IMR-90 (cell line): ENCODE data around the gene GSG1L. TPM values are rescaled to one million over a fixed set of nuclear protein-coding genes. Genes with fewer than 3 reads are reported as not detected.

Experiments used
- ATAC-seq: fragments of 200-7000 bp; cut with Tn5 transposase; 2 replicates; pipeline ENCODE4 v1.9.1; 2020; ENCODE audit warnings: low read depth, mild to moderate bottlenecking, moderate library complexity
- BruUV-seq: library from RNA; stranded (reverse); fragments of 400-500 nt; replicated peaks from 2 replicates; lab custom pipeline; 2021; lab: Mats Ljungman, UMichigan
- CTCF ChIA-PET: fragments of 300-600 bp; formaldehyde crosslinking; extraction: SDS; loops from one replicate; lab custom pipeline; 2021; ENCODE audit warnings: antibody characterized with exemption; lab: Yijun Ruan, JAX
- POLR2A ChIA-PET: fragments of 300-600 bp; sonication (Branson Sonifier 250); formaldehyde crosslinking; loops from one replicate; lab custom pipeline; 2022; ENCODE audit warnings: antibody characterized with exemption; ENCODE audit not compliant: unreplicated experiment; lab: Charles Lee
- DNase-seq: peaks from one replicate; pipeline ENCODE4 v3.0.0; 2013
- H2AFZ ChIP-seq: replicated peaks from 2 replicates; pipeline ENCODE3; 2013; ENCODE audit warnings: low read length, mild to moderate bottlenecking; ENCODE audit not compliant: poor library complexity
- H2AK5ac ChIP-seq: 2 replicates; pipeline ENCODE4 v1.6.1; 2013; ENCODE audit warnings: low read depth, low read length, inconsistent platforms
- H2AK9ac ChIP-seq: replicated peaks from 2 replicates; pipeline ENCODE3; 2013; ENCODE audit warnings: mild to moderate bottlenecking, low read depth, low read length, moderate library complexity; ENCODE audit not compliant: poor library complexity
- H2BK120ac ChIP-seq: 2 replicates; pipeline ENCODE4 v1.6.1; 2013; ENCODE audit warnings: low read depth, low read length, inconsistent platforms
- H2BK15ac ChIP-seq: 3 replicates; pipeline ENCODE4 v1.6.1; 2013; ENCODE audit warnings: low read depth, low read length, inconsistent platforms
- H2BK20ac ChIP-seq: 2 replicates; pipeline ENCODE4 v1.6.1; 2013; ENCODE audit warnings: low read depth, mild to moderate bottlenecking, inconsistent platforms, low read length, moderate library complexity
- H2BK5ac ChIP-seq: 2 replicates; pipeline ENCODE4 v1.6.1; 2013; ENCODE audit warnings: mild to moderate bottlenecking, low read depth, low read length, inconsistent platforms; ENCODE audit not compliant: poor library complexity, severe bottlenecking
- H3K14ac ChIP-seq: replicated peaks from 2 replicates; pipeline ENCODE4 v1.6.1; 2013; ENCODE audit warnings: low read depth, low read length, inconsistent platforms
- H3K18ac ChIP-seq: 2 replicates; pipeline ENCODE4 v1.6.1; 2013; ENCODE audit warnings: low read depth, low read length, control low read depth
- H3K23ac ChIP-seq: 2 replicates; pipeline ENCODE4 v1.6.1; 2013; ENCODE audit warnings: low read depth, low read length, inconsistent platforms
- H3K27ac ChIP-seq: 2 replicates; pipeline ENCODE4 v1.5.1; 2013; ENCODE audit warnings: mild to moderate bottlenecking, control low read depth, low read length; ENCODE audit not compliant: insufficient read depth
- H3K27me3 ChIP-seq: 2 replicates; pipeline ENCODE4 v1.6.1; 2013; ENCODE audit warnings: low read length; ENCODE audit not compliant: control insufficient read depth, insufficient read depth
- H3K36me3 ChIP-seq: 2 replicates; pipeline ENCODE4 v1.6.1; 2013; ENCODE audit warnings: low read length, mixed read lengths; ENCODE audit not compliant: control insufficient read depth, insufficient read depth
- H3K4ac ChIP-seq: 2 replicates; pipeline ENCODE4 v1.6.1; 2013; ENCODE audit warnings: low read depth, low read length, inconsistent platforms
- H3K4me1 ChIP-seq: 2 replicates; pipeline ENCODE4 v1.6.1; 2013; ENCODE audit warnings: low read length, mixed read lengths; ENCODE audit not compliant: control insufficient read depth, insufficient read depth
- H3K4me2 ChIP-seq: 2 replicates; pipeline ENCODE4 v1.6.1; 2013; ENCODE audit warnings: low read depth, mild to moderate bottlenecking, control low read depth, low read length, moderate library complexity
- H3K4me3 ChIP-seq: 2 replicates; pipeline ENCODE4 v1.5.1; 2013; ENCODE audit warnings: low read depth, mild to moderate bottlenecking, control low read depth, low read length, moderate library complexity; ENCODE audit not compliant: insufficient read depth
- H3K56ac ChIP-seq: 2 replicates; pipeline ENCODE4 v1.6.1; 2013; ENCODE audit warnings: low read length, inconsistent platforms; ENCODE audit not compliant: insufficient read depth; ENCODE audit errors: extremely low read depth
- H3K79me1 ChIP-seq, 2 experiments: 2 replicates each; pipeline ENCODE4 v1.6.1; 2013; ENCODE audit warnings: low read length in 2 of 2, inconsistent platforms in 1 of 2, low read depth in 1 of 2
- H3K9ac ChIP-seq: 2 replicates; pipeline ENCODE4 v1.6.1; 2013; ENCODE audit warnings: low read depth, low read length, control low read depth
- H3K9me1 ChIP-seq: 2 replicates; pipeline ENCODE4 v1.6.1; 2013; ENCODE audit warnings: low read length, inconsistent platforms; ENCODE audit not compliant: insufficient read depth
- H3K9me3 ChIP-seq: 2 replicates; pipeline ENCODE4 v1.6.1; 2013; ENCODE audit warnings: low read length; ENCODE audit not compliant: control insufficient read depth, insufficient read depth
- H4K20me1 ChIP-seq: 2 replicates; pipeline ENCODE4 v1.6.1; 2013; ENCODE audit warnings: low read length, inconsistent platforms; ENCODE audit not compliant: insufficient read depth
- H4K5ac ChIP-seq: 2 replicates; pipeline ENCODE4 v1.6.1; 2013; ENCODE audit warnings: mild to moderate bottlenecking, low read depth, low read length, control low read depth
- H4K8ac ChIP-seq, 2 experiments: 2 replicates each; pipeline ENCODE4 v1.6.1; 2013; ENCODE audit warnings: low read depth in 2 of 2, low read length in 2 of 2, control low read depth in 1 of 2, inconsistent platforms in 1 of 2
- H4K91ac ChIP-seq: 2 replicates; pipeline ENCODE4 v1.6.1; 2013; ENCODE audit warnings: low read depth, low read length, inconsistent platforms; ENCODE audit not compliant: insufficient read depth
- BHLHE40 ChIP-seq: fragments of 150-350 bp; IDR thresholded peaks from 2 replicates; pipeline ENCODE4 v1.6.1; 2016; ENCODE audit warnings: mild to moderate bottlenecking, low read depth, low read length
- FOS ChIP-seq: fragments of 150-350 bp; IDR thresholded peaks from 2 replicates; pipeline ENCODE4 v1.6.1; 2016; ENCODE audit warnings: low read depth, low read length
- MAZ ChIP-seq: IDR thresholded peaks from 2 replicates; pipeline ENCODE4 v1.6.1; 2012; ENCODE audit warnings: low read depth, mild to moderate bottlenecking, low read length, improper control_type of control experiment, moderate library complexity, borderline replicate concordance
- MXI1 ChIP-seq: IDR thresholded peaks from 2 replicates; pipeline ENCODE4 v1.6.1; 2012; ENCODE audit warnings: low read depth, mild to moderate bottlenecking, low read length, moderate library complexity, borderline replicate concordance
- POLR2A ChIP-seq: IDR thresholded peaks from 2 replicates; pipeline ENCODE4 v1.6.1; 2012; ENCODE audit warnings: mild to moderate bottlenecking, low read depth, low read length
- RAD21 ChIP-seq: IDR thresholded peaks from 2 replicates; pipeline ENCODE4 v1.6.1; 2012; ENCODE audit warnings: low read length, improper control_type of control experiment
- RCOR1 ChIP-seq: IDR thresholded peaks from 2 replicates; pipeline ENCODE4 v1.6.1; 2012; ENCODE audit warnings: mild to moderate bottlenecking, low read length, improper control_type of control experiment; ENCODE audit not compliant: insufficient replicate concordance
- RFX5 ChIP-seq: IDR thresholded peaks from 2 replicates; pipeline ENCODE4 v1.8.0; 2012; ENCODE audit warnings: low read depth, mild to moderate bottlenecking, low read length, moderate library complexity
- SMC3 ChIP-seq: fragments of 150-350 bp; IDR thresholded peaks from 2 replicates; pipeline ENCODE4 v1.6.1; 2016; ENCODE audit warnings: low read depth, mild to moderate bottlenecking, antibody characterized with exemption, low read length, moderate library complexity
- WGBS, 2 experiments: methylation state at CpG; one replicate each; pipeline versions ENCODE4 v1.1.5 to v1.1.7; 2013; ENCODE audit warnings: missing lambda C conversion rate in 2 of 2; ENCODE audit not compliant: insufficient read length in 1 of 2; ENCODE audit errors: extremely low coverage in 2 of 2; 5-methylcytosine and 5-hydroxymethylcytosine counted together
- dilution Hi-C: fragments of 300-500 bp; cut with HindIII; formaldehyde crosslinking; loops from one replicate; pipeline ENCODE4 v1.14.3; 2018; ENCODE audit warnings: low sequenced_read_pairs; ENCODE audit not compliant: unreplicated experiment
- in situ Hi-C: fragments of 300-500 bp; cut with MboI; formaldehyde crosslinking; loops from 3 replicates; pipeline ENCODE4 v1.14.3; 2019; ENCODE audit warnings: low sequenced_read_pairs, inconsistent platforms, mixed read lengths
- intact Hi-C: fragments of 100-400 bp; cut with micrococcal nuclease; formaldehyde crosslinking; loops from 2 replicates; pipeline ENCODE4 v1.10.0; 2022
- polyA plus RNA-seq, 3 experiments: library from polyadenylated mRNA; depleted of rRNA; stranded (reverse); fragments of >200 nt; gene quantifications; 2 replicates each; pipeline ENCODE4 v1.2.3, GENCODE V29; 2012; ENCODE audit warnings: low replicate concordance in 1 of 3
- total RNA-seq: library from RNA; depleted of rRNA; stranded (reverse); fragments of >200 nt; gene quantifications from 2 replicates; pipeline ENCODE4 v1.2.3, GENCODE V29; 2012
- TF ChIP-seq, protein P1 (sequence below): conservative IDR thresholded peaks from 2 replicates; pipeline ENCODE4 v1.5.1; 2012; ENCODE audit warnings: mild to moderate bottlenecking, low read depth, low read length, improper control_type of control experiment
- TF ChIP-seq, protein P2 (sequence below): fragments of 150-350 bp; IDR thresholded peaks from 2 replicates; pipeline ENCODE4 v1.6.1; 2017; ENCODE audit warnings: mild to moderate bottlenecking, antibody characterized with exemption, low read length, low read depth

Gene GSG1L
- total and polyA plus RNA-seq, 2 of the 4 experiments (the other 2 are of a cell fraction) = not detected

DNA sequence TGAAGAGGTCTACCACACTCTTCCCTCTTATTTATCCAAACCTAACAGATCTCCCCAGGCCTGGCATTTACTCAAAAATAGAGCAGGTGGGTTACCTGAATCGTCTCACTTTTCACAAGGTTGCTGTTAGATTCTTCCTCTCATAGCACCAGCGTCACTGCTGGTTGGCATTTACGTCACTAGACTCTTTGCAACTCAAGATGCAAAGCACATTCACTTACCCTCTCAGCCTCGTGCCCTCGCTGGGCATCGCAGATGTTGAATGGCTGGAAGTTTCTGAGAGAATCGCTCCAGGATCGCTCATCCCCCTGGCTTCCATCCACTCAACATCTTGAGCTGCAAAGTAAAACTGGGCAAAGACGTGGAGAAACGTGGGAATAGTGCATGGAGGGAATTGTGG, 21.9 kb downstream of the GSG1L start:
- Histone ChIP-seq H2AFZ (peak overlapping the region; percentile 49), H2AK9ac (no peak overlapping the region), H4K8ac (no peak overlapping the region), H3K56ac (no peak overlapping the region), H2BK120ac (no peak overlapping the region), H3K14ac (no peak overlapping the region), H3K9me3 (no peaks in the 10 kb centered on the region), H3K27me3 (peaks cover 9% of the 10 kb centered on the region), H3K23ac (no peak overlapping the region), H3K79me1 (no peaks in the 10 kb centered on the region), H3K27ac (no peak overlapping the region), H2AK5ac (no peak overlapping the region), H3K9me1 (no peaks in the 10 kb centered on the region), H2BK5ac (no peak overlapping the region), H3K9ac (no peak overlapping the region), H2BK15ac (no peak overlapping the region), H3K18ac (no peak overlapping the region), H4K91ac (no peak overlapping the region), H3K4me3 (no peak overlapping the region), H3K4me2 (no peak overlapping the region), H4K20me1 (no peaks in the 10 kb centered on the region), H4K5ac (no peak overlapping the region), H3K4ac (no peak overlapping the region), H2BK20ac (no peak overlapping the region), H3K36me3 (no peaks in the 10 kb centered on the region), H3K4me1 (0 out of 2 replicates have a peak, but pooled peaks cover 2% of the 10 kb centered on the region)
- TF ChIP-seq SMC3 (no peak), MXI1 (no peak), FOS (no peak), RCOR1 (no peak), BHLHE40 (no peak), POLR2A (no peak), MAZ (no peak), RAD21 (no peak), RFX5 (no peak)
- TF ChIP-seq, protein P1, sequence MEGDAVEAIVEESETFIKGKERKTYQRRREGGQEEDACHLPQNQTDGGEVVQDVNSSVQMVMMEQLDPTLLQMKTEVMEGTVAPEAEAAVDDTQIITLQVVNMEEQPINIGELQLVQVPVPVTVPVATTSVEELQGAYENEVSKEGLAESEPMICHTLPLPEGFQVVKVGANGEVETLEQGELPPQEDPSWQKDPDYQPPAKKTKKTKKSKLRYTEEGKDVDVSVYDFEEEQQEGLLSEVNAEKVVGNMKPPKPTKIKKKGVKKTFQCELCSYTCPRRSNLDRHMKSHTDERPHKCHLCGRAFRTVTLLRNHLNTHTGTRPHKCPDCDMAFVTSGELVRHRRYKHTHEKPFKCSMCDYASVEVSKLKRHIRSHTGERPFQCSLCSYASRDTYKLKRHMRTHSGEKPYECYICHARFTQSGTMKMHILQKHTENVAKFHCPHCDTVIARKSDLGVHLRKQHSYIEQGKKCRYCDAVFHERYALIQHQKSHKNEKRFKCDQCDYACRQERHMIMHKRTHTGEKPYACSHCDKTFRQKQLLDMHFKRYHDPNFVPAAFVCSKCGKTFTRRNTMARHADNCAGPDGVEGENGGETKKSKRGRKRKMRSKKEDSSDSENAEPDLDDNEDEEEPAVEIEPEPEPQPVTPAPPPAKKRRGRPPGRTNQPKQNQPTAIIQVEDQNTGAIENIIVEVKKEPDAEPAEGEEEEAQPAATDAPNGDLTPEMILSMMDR = no peak
- TF ChIP-seq, protein P2, sequence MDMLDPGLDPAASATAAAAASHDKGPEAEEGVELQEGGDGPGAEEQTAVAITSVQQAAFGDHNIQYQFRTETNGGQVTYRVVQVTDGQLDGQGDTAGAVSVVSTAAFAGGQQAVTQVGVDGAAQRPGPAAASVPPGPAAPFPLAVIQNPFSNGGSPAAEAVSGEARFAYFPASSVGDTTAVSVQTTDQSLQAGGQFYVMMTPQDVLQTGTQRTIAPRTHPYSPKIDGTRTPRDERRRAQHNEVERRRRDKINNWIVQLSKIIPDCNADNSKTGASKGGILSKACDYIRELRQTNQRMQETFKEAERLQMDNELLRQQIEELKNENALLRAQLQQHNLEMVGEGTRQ = no peak
- intact Hi-C loops (no loop called here), dilution Hi-C loops (no loop called here), in situ Hi-C loops (no loop called here)
- BruUV-seq = no TSS peak
- DNase-seq (no peak), ATAC-seq (no peak)
- WGBS, 2 experiments = 29% methylated on average over 1 of the region's 10 CpGs; no CpG with 5 or more reads in 1 of the 2 experiments
- ChIA-PET POLR2A (no interaction called here), CTCF (interaction anchor here (0.8 kb wide), 1 partner anchor 10 kb away, joined by 4 read pairs; no protein-coding TSS in a partner anchor)
